GM18907 (cell line): Measurements from ENCODE around the gene BSND.

Experiments used
- ATAC-seq: cut with Tn5 transposase; IDR thresholded peaks from one replicate; pipeline ENCODE4 v1.9.1; 2021; ENCODE audit warnings: mild to moderate bottlenecking, moderate library complexity; ENCODE audit not compliant: unreplicated experiment

The BSND gene

DNA sequence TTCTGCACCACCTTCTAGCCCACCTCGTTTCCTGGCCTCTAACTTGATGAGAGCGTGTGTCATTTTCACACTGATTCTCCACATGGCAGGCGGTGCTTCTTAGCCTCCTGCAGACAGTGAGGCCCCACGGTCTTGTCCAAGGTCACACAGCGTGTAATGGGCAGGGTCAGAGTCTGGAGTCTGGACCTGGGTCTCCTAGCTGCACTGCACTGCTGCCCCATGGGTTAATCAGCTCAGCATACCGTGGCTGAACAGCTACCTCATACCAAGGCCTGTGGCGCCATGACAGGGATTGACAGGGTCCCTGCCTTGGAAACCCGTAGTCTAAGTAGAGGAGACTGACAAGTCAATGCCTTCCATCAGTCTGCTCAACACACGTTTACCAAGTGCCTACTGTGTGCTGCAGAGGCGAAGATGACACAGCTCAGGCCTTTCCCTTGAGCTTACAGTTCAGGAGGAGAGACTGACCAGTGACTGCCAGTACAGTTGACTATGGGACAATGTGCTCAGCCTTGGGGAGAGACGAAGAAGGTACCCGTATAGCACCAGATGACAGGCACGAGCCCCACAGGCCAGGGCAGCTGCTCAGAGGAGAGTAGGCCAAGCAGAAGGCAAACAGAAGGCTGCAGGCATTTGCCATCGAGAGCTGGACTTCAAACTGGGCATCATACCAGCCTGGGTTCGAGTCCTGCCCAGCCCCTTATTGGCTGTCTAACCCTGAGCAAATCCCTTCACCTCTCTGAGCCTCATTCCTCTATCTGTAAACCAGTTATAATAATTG, 46.1 kb downstream of the BSND start:
- ATAC-seq = no peak

DNA sequence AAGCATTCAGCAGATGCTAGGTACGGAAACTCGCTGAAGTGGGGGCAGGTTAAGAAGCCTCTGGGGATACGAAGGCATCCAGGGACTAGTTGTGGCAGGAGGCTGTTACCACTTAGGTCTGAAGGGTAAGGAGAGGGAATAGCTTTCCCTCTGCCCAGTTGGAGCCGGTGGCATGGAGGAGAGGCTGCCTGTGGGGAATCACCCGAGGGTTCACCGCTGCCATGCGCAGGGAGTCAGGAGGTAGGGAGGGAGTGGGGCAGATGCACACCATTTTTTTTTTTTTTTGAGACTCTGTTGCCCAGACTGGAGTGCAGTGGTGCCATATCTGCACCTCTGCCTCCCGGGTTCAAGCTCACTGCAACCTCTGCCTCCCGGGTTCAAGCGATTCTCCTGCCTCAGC, 46.7 kb downstream of the BSND start:
- no peak for ATAC-seq

DNA sequence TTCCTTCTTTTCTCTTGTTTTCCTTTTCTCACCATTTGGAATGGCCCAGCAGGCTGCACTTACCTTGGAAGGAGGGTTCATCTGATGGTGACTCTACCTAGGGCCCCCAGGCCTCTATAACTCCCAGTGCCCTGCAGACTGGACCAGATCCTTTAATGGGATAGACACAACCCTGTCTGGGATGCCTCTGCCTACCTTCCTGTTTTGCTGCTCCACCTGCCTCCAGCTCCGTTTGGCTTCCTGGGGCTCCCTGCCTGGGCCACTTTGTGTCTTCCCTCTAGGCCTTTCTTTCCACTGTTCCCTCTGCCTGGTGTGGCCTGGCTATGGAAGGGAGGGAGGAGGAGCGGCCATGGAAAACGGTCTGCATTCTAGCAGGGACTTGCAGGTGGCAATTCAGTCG, 48.1 kb downstream of the BSND start:
- no peak for ATAC-seq

DNA sequence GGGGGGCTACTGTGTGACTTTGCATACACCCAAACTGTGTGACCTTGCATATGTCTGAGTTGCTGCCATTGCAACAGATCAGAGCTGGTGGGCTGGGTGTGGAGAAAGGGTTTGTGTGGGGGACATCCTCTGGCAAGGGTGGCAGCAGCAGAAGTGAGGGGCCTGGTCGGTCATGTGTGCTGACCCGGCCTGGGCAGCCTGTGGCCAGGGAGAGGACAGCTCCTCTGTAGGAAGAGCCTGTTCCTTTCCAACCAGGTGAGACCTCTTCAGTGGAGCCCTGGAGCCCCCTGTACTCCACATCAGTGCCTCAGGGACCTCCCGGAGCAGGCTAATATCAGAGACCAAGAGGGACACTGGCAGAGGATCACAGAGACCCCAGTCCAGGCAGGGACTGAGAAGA, 48.9 kb downstream of the BSND start:
- no peak for ATAC-seq

DNA sequence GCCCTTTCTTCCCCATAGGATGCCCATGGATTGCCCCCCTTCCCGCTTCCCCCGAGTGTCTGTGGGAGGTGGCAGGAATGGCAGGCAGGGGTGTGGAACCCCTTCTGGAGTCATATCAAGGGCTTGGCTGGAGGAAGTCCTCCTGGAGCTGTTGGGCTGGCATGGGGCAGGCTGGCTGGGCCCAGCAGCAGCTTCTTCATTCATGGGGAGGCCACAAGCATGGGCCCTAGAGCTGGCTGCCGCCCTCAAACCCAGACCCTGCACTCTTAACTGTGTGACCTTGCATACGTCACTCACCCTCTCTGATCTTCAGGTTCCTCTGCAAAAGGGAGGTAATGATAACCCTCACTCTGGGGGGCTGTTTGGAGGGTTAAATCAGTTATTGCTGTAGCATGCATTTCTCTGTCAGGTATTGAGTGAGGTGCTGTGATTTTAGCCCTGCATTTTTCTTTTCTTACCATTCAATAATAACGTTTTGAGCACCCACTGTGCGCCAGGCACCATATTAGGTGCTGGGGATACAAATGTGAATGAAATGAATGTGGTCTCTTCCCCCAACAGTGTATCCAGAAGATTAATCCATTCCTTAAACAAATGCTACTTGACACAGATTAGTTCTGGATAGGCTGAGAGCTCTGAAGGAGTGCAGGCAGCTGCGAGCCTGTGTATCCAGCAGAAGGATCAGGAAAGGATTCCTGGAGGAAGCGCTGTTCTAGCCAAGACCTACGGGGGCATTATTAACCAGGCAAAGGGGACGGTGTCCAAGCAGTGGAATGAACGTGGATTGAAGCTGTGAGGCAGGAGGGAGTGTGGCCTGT, 49.9 kb downstream of the BSND start:
- no peak for ATAC-seq

DNA sequence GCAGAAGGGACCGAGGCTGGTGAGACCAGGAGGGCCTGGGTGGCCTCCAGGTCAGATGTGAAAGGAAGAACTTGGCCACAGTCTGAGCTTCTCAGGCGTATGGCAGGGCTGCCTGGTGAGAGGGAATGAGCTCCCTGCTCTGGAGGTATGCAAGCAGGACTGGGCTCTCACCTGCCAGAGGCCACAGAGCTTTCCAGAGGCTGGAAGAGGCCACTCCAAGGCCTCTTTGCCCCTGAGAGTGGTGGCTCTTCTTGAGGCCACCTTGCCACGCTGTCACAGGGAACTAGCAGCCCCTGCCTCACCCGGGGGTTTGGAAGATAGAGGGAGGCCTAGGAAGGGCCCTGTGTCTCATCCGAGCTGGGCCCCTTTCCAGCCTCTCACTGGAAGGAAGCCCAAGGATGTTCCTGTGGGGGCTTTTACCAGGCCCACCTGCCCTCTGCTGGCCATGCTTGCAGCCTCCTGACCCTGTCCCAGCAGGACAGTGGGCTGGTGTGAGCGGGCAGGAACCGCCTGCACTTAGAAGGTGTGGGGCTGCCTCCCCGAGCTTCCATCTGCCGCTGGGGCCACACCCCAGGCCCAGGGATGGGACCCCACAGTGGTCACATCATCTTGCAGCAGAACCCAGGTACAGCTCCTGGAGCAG, 50.7 kb downstream of the BSND start:
- ATAC-seq = no peak

DNA sequence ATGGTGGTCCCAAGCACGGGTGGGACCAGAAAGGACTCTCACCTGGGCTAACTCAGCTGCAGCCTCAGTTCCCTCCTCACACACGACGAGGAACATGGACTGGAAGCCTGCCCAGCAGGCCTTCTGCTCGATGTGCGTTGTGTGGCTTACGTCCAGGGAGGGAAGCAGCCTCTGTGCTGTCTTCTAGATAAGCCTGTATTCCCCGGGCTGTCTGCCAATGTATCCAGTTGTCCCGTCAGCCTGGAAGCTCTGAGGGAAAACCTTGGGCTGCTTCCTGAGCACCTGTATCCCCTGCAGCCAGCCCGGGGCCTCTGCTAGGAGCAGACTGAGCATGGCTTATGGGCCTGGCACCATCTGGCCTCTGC, 51.2 kb downstream of the BSND start:
- ATAC-seq = no peak

DNA sequence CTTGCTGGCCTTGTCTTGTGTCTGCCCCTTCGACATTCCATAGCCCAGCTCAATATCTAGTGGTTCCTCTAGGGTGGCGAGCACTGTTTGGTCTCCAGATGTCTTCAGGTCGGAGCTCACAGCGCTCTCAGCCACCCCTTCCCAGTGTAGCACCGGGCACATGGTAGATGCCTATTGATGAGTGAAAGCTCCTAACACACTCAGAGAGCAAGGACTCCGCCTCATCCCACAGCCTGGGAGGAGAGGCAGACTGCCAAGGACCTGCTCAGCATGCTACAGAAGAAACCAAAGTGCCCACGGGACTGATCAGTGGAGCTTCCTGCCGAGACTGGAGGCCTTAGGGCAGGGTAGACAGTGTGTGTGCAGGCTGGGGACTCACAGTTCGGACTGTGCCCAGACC, 51.5 kb downstream of the BSND start:
- ATAC-seq = no peak

DNA sequence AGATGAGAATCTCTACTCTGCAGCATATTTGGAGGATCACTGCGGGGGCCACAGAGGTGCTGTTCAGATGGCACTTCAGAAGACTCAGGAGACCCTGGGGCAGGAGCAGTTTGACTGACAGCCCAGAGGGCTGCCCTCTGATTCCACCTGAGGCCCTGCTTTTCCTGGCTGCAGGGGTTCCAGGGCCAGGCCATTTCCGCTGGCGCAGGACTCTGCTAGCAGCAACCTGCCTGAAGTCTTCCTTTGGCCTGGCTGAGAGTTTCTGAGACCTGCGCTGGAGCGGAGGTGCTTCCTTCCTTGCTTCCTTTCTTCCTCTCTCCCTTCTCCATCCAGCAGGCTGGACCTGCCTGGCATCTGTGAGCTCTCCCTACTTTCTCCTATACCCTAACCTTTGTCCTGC, 52.4 kb downstream of the BSND start:
- no peak for ATAC-seq

DNA sequence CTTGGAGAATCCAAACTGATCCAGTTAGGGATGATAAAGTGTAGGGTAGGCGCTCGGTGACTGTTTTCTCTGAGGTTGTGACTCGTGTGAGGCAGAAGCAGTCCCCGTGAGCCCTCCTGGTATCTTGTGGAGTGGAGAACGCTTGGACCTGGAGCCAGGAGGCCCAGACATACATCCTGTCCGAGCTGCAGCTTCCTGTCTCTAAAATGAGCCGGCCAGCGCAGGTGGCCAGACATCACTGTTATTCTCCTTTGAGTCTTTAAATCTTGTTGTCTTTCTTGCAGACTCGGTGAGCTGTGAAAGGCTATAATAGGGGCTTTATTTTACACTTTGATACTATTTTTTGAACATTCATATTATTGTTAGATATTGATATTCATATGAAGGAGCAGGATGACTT, 52.9 kb downstream of the BSND start:
- no peak for ATAC-seq

DNA sequence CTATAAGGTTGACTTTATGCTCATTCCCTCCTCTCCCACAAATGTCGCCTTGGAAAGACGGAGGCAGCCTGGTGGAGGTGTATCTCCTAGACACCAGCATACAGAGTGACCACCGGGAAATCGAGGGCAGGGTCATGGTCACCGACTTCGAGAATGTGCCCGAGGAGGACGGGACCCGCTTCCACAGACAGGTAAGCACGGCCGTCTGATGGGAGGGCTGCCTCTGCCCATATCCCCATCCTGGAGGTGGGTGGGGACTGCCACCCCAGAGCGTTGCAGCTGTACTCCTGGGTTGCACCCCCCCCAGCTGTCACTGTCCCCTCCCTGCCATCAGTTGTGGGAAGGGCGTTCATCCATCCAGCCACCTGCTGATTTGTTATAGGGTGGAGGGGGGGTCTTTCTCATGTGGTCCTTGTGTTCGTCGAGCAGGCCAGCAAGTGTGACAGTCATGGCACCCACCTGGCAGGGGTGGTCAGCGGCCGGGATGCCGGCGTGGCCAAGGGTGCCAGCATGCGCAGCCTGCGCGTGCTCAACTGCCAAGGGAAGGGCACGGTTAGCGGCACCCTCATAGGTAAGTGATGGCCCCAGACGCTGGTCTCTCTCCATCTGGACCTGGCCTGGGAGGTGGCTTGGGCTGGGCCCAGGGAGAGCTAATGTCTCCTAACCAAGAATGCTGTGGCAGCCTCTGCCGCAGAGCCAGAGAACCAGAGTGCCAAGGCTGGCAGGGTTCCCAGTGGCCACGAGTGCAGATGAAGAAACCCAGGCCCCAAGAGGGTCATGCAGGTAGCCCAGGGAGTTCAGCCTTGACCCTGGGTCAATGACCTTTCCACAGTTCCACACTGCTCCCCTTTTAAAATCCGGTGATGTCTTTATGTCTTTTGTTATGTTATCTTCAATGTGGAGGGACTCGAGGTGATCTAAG, 53.7 kb downstream of the BSND start:
- ATAC-seq = no peak

DNA sequence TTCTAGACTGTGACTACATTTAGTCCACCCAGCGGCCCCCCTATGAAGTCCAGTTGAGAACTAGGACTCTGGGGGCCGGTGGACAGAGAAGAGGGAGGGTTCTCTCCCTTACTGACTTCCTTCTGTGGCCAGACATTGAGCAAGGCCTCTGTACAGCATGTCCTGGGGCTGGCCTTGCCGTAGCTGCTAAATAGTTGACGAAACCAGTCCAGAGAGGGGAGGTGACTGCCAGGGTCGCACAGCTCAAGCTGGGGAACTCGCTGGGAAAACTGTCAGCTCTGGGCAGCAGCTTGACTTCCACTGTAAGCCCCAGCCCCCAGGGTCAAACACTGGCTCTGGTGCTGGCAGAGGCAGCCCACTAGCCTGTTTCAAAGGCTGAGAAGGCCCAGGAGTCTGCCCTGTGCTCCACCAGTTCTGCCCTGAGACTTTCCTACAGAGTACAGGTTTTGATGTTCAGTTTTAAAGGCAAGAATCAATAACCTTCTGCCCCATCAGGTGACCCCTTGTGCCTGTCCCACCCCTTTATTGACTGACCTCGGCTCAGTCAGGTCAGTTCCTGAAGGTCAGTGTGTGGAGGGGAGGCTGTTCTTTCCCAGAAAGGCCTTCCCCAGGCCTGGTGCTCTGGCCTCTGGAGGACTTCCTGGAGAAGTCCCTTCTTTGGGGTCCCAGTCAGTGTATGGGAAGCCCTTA, 54.7 kb downstream of the BSND start:
- ATAC-seq = no peak

DNA sequence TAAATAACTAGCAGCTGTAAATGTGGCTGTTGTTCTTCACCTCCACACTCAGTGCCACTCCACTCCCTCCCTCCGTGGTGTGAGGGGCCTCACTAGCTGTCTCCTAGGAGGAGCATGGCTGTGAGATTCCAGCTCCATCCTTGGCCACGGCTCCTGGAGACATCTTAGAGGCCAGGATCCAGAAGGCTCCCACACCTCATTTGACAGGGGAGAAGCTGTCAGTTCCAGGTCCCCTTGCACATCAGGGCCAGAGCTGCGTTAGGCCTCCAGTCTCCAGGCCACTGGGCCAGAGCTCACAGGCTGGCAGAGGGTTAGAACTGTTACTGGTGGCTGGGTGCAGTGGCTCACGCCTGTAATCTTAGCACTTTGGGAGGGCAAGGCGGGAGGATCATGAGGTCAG, 55.7 kb downstream of the BSND start:
- ATAC-seq = no peak

DNA sequence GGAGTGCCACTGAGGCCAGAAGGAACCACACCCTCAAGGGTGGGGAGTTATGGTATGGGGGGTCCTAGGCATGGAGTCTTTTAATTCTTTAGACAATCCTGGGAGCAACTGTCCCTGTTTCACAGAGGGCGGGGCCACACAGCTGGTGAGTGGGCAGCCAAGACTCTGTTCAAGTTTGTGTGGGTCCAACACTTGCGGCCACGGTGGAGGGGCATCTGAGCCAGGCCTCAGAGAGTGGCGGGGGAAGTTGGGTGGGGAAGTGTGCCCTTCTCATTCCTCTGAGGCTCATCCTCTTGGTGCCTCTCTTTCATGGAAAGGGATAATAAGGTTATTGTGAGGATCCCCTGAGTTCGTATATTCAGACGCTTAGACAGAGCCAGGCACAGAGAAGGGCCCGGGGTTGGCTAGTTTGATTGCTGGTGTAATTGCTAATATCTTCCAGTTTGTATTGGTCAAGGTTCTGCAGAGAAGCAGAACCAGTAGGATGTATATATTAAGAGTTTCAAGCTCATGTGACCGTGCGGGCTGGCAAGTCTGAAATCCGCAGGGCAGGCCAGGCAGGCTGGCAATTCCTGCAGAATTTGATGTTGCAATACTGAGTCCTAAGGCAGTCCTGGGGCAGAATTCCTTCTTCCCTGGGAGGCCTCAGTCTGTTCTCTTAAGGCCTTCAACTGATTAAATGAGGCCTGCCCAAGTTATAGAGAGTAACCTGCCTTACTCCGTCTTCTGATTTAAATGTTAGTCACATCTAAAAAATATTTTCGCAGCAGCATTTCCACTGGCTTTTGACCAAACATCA, 56.5 kb downstream of the BSND start:
- ATAC-seq = no peak

DNA sequence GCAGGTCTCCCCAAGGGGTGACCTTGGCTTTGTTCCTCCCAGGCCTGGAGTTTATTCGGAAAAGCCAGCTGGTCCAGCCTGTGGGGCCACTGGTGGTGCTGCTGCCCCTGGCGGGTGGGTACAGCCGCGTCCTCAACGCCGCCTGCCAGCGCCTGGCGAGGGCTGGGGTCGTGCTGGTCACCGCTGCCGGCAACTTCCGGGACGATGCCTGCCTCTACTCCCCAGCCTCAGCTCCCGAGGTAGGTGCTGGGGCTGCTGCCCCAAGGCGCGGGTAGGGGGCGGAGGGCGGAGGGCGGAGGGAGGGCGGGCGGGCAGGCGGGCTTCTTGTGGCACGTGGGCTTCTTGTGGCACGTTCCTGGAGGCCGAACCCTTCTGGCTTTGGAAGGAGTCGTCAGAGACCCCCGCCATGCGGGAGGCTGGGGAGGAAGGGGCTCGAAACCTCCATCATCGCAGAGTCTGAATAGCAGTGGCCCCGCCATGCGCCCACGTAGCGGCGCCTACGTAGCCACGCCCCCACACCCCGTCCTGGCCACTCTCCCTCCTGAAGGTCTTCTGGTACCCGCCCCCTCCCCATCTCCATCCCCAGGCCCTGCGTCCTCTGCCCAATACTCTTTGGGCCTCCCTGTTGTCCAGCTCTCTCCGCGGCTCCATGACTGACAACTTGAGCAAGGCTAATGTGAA, 57.4 kb downstream of the BSND start:
- ATAC-seq = no peak

DNA sequence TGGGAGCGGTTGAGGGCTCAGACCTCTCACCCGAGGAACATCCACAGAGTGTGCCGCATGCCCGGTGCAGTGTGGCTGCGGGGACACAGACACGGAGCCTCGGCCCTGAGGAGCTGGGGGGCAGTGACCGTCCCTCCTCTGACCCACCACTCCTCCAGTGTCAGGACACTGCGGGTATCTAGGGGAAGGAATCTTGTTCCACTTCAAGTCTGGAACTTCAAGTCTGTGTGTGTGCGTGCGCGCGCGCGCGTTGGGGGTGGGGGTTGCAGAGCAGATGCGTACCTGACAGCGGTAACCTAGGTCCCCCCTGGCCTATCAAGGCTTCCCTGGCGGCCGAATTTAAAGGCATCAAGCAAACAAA, 57.9 kb downstream of the BSND start:
- no peak for ATAC-seq

DNA sequence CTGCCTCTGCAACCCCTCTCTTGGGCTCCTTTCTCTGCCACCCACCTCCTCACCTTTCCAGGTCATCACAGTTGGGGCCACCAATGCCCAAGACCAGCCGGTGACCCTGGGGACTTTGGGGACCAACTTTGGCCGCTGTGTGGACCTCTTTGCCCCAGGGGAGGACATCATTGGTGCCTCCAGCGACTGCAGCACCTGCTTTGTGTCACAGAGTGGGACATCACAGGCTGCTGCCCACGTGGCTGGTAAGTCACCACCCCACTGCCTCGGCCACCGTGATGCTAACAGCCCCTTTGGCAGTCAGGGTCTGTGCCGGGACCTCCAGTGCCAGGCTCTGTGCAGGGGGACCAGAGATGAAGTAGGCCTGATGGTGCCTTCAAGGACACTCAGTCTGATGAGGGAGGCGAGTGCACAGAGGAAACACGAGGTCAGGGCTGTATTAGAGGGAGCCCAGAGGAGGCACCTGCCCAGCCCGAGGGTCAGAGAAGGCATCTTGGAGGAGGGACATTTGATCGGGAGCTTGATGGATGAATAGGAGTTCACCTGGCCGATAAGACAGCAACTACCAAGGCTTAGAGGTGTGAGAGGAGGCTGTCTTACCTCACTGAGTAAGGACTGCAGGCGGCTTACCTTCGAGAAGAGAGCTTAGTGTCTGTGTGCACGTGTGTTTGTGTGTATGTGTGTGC, 58.7 kb downstream of the BSND start:
- ATAC-seq = no peak

DNA sequence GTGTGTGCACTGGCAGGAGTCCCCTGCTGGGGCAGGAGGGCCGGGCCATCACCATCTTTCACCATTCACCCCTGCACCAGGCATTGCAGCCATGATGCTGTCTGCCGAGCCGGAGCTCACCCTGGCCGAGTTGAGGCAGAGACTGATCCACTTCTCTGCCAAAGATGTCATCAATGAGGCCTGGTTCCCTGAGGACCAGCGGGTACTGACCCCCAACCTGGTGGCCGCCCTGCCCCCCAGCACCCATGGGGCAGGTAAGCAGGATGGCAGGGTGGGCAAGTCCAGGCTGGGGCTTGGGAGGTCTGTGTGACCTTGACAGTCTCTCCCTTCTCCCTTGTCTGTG, 59.2 kb downstream of the BSND start:
- ATAC-seq = no peak
